Heart left ventricle (tissue), 13 donors: ENCODE measurements around the gene KMO.

Experiments
- CTCF ChIP-seq, 12 donors: fragments of 200-600 bp; sonication (generic) in 4 of 12; IDR thresholded peaks; one replicate each; pipeline versions ENCODE4 v1.5.0 to v1.8.0; 2018 to 2022; ENCODE audit warnings: antibody characterized with exemption in 12 of 12, mild to moderate bottlenecking in 5 of 12
- POLR2A ChIP-seq, 2 donors: fragments of 450-650 bp; IDR thresholded peaks; one replicate each; pipeline ENCODE4 v1.6.1; 2017; ENCODE audit warnings: antibody characterized with exemption in 2 of 2, mild to moderate bottlenecking in 2 of 2, moderate library complexity in 2 of 2
- donor health status: ischemic (EF 13 %, LVEDD 7.1; RV severe dilation, severe dysfunction).
- donor health status: DM: no; HTN: yes; CAD: no.
- donor health status: DM: no; HTN: no; CAD: no.
- donor health status: ischemic (EF 25% LVEDD 6.9; RV normal size, moderate dysfunction).
- donor health status: ischemic (EF 25% LVEDD 5.7; RV mildly dilated, moderate dysfunction).
- donor health status: ischemic (EF 35%, LVEDD 5.7; RV mildly dilated, moderate dysfunction).
- donor health status: nonischemic (EF 11% LVEDD 7.7; RV severe dilation, severe dysfunction).
- donor health status: DM: yes; HTN: yes; CAD: no.
- donor health status: PGD.
- donor health status: ischemic (EF 29% LVEDD 5.4; RV normal size, mild dysfunction).
- donor health status: nonischemic (EF 23%, LVEDD 6.1; RV moderate dilation, normal function).

- TF ChIP-seq CTCF (IDR thresholded peaks at IDR 0.05) (no peak), POLR2A (IDR thresholded peaks at IDR 0.05) (no peak)
Observed at GRCh38 chr1:241560146-241560848, 28.1 kb downstream of the KMO start.
